GM19324 (cell line): ENCODE results near the gene DCTN4.
"Not testable (repeated sequence)": the region's sequence is repeated elsewhere in the genome, so short reads cannot be mapped to it uniquely, and the experiment has no call there.

ENCODE experiments used
- ATAC-seq: cut with Tn5 transposase; IDR thresholded peaks from one replicate; pipeline ENCODE4 v1.9.1; 2021; ENCODE audit warnings: mild to moderate bottlenecking, moderate library complexity; ENCODE audit not compliant: unreplicated experiment, low FRiP score

DCTN4 gene

GRCh38 chr5:150742455-150743141 lies 16.2 kb downstream of the DCTN4 start:
- ATAC-seq = not testable (repeated sequence)

- no peak for ATAC-seq
Measured at GRCh38 chr5:150740992-150741391, 17.8 kb downstream of the DCTN4 start.

GRCh38 chr5:150738862-150739261 lies 20.0 kb downstream of the DCTN4 start:
- ATAC-seq = no peak

- peak; percentile 49 for ATAC-seq
Measured at GRCh38 chr5:150734579-150735384, 24.0 kb downstream of the DCTN4 start.

GRCh38 chr5:150731669-150732242 lies 27.1 kb downstream of the DCTN4 start:
- no peak for ATAC-seq

- no peak for ATAC-seq
Measured at GRCh38 chr5:150729859-150730258, 29.0 kb downstream of the DCTN4 start.

GRCh38 chr5:150723845-150724244 lies 35.0 kb downstream of the DCTN4 start:
- ATAC-seq = no peak

- ATAC-seq = no peak
Measured at GRCh38 chr5:150710165-150710564, 48.7 kb downstream of the DCTN4 start.

GRCh38 chr5:150706776-150707390 lies 51.9 kb downstream of the DCTN4 start:
- ATAC-seq = no peak

- ATAC-seq = no peak
Measured at GRCh38 chr5:150703762-150704161, 55.1 kb downstream of the DCTN4 start.

GRCh38 chr5:150700594-150701377 lies 58.0 kb downstream of the DCTN4 start, which contains the start of gene RBM22:
Gene RBM22, minus strand, starts transcription at chr5:150701062. Its CDS starts 77 bp downstream, at chr5:150700985.
- peak; percentile 96 for ATAC-seq

GRCh38 chr5:150700246-150700593 lies 58.6 kb downstream of the DCTN4 start:
- peak; percentile 1 for ATAC-seq

- ATAC-seq = no peak
Measured at GRCh38 chr5:150694612-150695011, 64.2 kb downstream of the DCTN4 start.

- no peak for ATAC-seq
Measured at GRCh38 chr5:150692276-150692675, 66.5 kb downstream of the DCTN4 start.

GRCh38 chr5:150690760-150691159 lies 68.1 kb downstream of the DCTN4 start:
- ATAC-seq = no peak

GRCh38 chr5:150689120-150689519 lies 69.7 kb downstream of the DCTN4 start:
- no peak for ATAC-seq

GRCh38 chr5:150676578-150676977 lies 82.2 kb downstream of the DCTN4 start:
- ATAC-seq = no peak

GRCh38 chr5:150675069-150675468 lies 83.7 kb downstream of the DCTN4 start:
- ATAC-seq = no peak

GRCh38 chr5:150674341-150674821 lies 84.4 kb downstream of the DCTN4 start:
- ATAC-seq = no peak

GRCh38 chr5:150672884-150673275 lies 85.9 kb downstream of the DCTN4 start:
- no peak for ATAC-seq
